SK-N-SH treated with all-trans-retinoic acid at 6 μM for 48 hours (cell line): Measurements from ENCODE around the gene RASGEF1C.

ENCODE experiments used
- ATAC-seq: fragments of 200-7000 bp; cut with Tn5 transposase; 3 replicates; pipeline ENCODE4 v1.9.1; 2020; ENCODE audit warnings: mild to moderate bottlenecking, moderate library complexity
- ARNTL ChIP-seq: fragments of 450-650 bp; formaldehyde crosslinking; IDR thresholded peaks from 2 replicates; pipeline ENCODE4 v1.5.0; 2020; ENCODE audit warnings: low read depth, mild to moderate bottlenecking, moderate library complexity, borderline replicate concordance
- BACH2 ChIP-seq: fragments of 250-450 bp; sonication (Bioruptor Pico); IDR thresholded peaks from 2 replicates; pipeline ENCODE4 v1.9.0; 2021; ENCODE audit warnings: mild to moderate bottlenecking, borderline replicate concordance
- CREB5 ChIP-seq: fragments of 250-450 bp; sonication (Bioruptor Pico); IDR thresholded peaks from 2 replicates; pipeline ENCODE4 v1.5.1; 2020; ENCODE audit warnings: low read depth, mild to moderate bottlenecking, moderate library complexity
- CSDC2 ChIP-seq: fragments of 250-450 bp; sonication (Bioruptor Pico); IDR thresholded peaks from 2 replicates; pipeline ENCODE4 v1.5.0; 2020; ENCODE audit warnings: mild to moderate bottlenecking, moderate library complexity
- CSRNP3 ChIP-seq: fragments of 250-450 bp; sonication (Bioruptor Pico); IDR thresholded peaks from 2 replicates; pipeline ENCODE4 v1.5.1; 2021; ENCODE audit warnings: mild to moderate bottlenecking, moderate library complexity
- ESRRG ChIP-seq: fragments of 250-450 bp; sonication (Bioruptor Pico); IDR thresholded peaks from 2 replicates; pipeline ENCODE4 v1.6.1; 2021; ENCODE audit warnings: mild to moderate bottlenecking
- GLIS3 ChIP-seq: fragments of 250-450 bp; sonication (Bioruptor Pico); IDR thresholded peaks from 2 replicates; pipeline ENCODE4 v1.5.0; 2020; ENCODE audit warnings: mild to moderate bottlenecking, moderate library complexity
- ISL1 ChIP-seq: fragments of 250-450 bp; sonication (Bioruptor Pico); IDR thresholded peaks from 2 replicates; pipeline ENCODE4 v2.1.2; 2022; ENCODE audit warnings: mild to moderate bottlenecking, moderate library complexity
- PATZ1 ChIP-seq: fragments of 250-450 bp; sonication (Bioruptor Pico); IDR thresholded peaks from 2 replicates; pipeline ENCODE4 v1.8.0; 2020; ENCODE audit warnings: mild to moderate bottlenecking, moderate library complexity, borderline replicate concordance
- POU6F1 ChIP-seq: fragments of 250-450 bp; sonication (Bioruptor Pico); IDR thresholded peaks from 2 replicates; pipeline ENCODE4 v1.8.0; 2021; ENCODE audit warnings: low read depth, mild to moderate bottlenecking, moderate library complexity, borderline replicate concordance
- PPARA ChIP-seq: fragments of 250-450 bp; sonication (Bioruptor Pico); IDR thresholded peaks from 2 replicates; pipeline ENCODE4 v1.5.0; 2020; ENCODE audit warnings: mild to moderate bottlenecking, borderline replicate concordance
- RARB ChIP-seq: fragments of 250-450 bp; sonication (Bioruptor Pico); IDR thresholded peaks from 2 replicates; pipeline ENCODE4 v1.8.0; 2021; ENCODE audit warnings: mild to moderate bottlenecking, moderate library complexity
- TOX ChIP-seq: fragments of 250-450 bp; sonication (Bioruptor Pico); IDR thresholded peaks from 2 replicates; pipeline ENCODE4 v1.8.0; 2021; ENCODE audit warnings: mild to moderate bottlenecking, moderate library complexity, borderline replicate concordance
- ZFP30 ChIP-seq: fragments of 450-650 bp; formaldehyde crosslinking; IDR thresholded peaks from 2 replicates; pipeline ENCODE4 v1.5.0; 2022; ENCODE audit warnings: mild to moderate bottlenecking, moderate library complexity
- ZNF565 ChIP-seq: fragments of 450-650 bp; formaldehyde crosslinking; conservative IDR thresholded peaks from 2 replicates; pipeline ENCODE4 v1.5.0; 2020; ENCODE audit warnings: low read depth, mild to moderate bottlenecking, moderate library complexity
- ZNF70 ChIP-seq: fragments of 450-650 bp; formaldehyde crosslinking; IDR thresholded peaks from 2 replicates; pipeline ENCODE4 v1.5.0; 2020; ENCODE audit warnings: mild to moderate bottlenecking, moderate library complexity
- ZNF8 ChIP-seq: fragments of 450-650 bp; formaldehyde crosslinking; IDR thresholded peaks from 2 replicates; pipeline ENCODE4 v1.5.0; 2020; ENCODE audit warnings: mild to moderate bottlenecking, moderate library complexity

Gene RASGEF1C

GRCh38 chr5:180155365-180155926 is 53.6 kb downstream of the RASGEF1C start (continued):
- TF ChIP-seq ARNTL (CRISPR knock-in tag) (no peak), GLIS3 (CRISPR knock-in tag) (no peak)

GRCh38 chr5:180154821-180155364 is 54.1 kb downstream of the RASGEF1C start:
- ATAC-seq, result no peak
- TF ChIP-seq ZNF8 (CRISPR knock-in tag), result no peak
- TF ChIP-seq RARB (CRISPR knock-in tag), result no peak
- TF ChIP-seq CREB5 (CRISPR knock-in tag), result no peak
- no peak for TF ChIP-seq ZFP30
- TF ChIP-seq, all 23 proteins: peak for 0

- no peak for ATAC-seq
- no peak for TF ChIP-seq POU6F1
- no peak for TF ChIP-seq ZFP30
- TF ChIP-seq, all 23 proteins: peak for 0
These were observed 55.0 kb downstream of the RASGEF1C start for GRCh38 chr5:180153991-180154390.

- TF ChIP-seq ESRRG (CRISPR knock-in tag), result no peak
- TF ChIP-seq GLIS3 (CRISPR knock-in tag), result no peak
- no peak for TF ChIP-seq BACH2 (CRISPR knock-in tag)
- no peak for TF ChIP-seq CSDC2 (CRISPR knock-in tag)
- TF ChIP-seq CSRNP3 (CRISPR knock-in tag), result no peak
- TF ChIP-seq ZNF565, result no peak
- TF ChIP-seq PPARA, result no peak
- TF ChIP-seq CREB5 (CRISPR knock-in tag), result no peak
- TF ChIP-seq ISL1 (CRISPR knock-in tag), result no peak
- no peak for TF ChIP-seq ARNTL (CRISPR knock-in tag)
- no peak for TF ChIP-seq PATZ1 (CRISPR knock-in tag)
- no peak for TF ChIP-seq TOX (CRISPR knock-in tag)
- ATAC-seq, result no peak
These were observed 55.9 kb downstream of the RASGEF1C start for GRCh38 chr5:180153099-180153498.

- ATAC-seq, result no peak
- TF ChIP-seq TOX (CRISPR knock-in tag) (no peak), ZNF70 (CRISPR knock-in tag) (no peak)
These were observed 65.2 kb downstream of the RASGEF1C start for GRCh38 chr5:180143656-180144364.
